Thyroid gland (tissue), 4 donors: ENCODE results near the gene SCUBE3. TPM values are rescaled to one million over a fixed set of nuclear protein-coding genes. Genes with fewer than 3 reads are reported as not detected.

ENCODE experiments used
- DNase-seq, 2 donors: peaks; one replicate each; pipeline ENCODE4 v3.0.0-alpha.2; 2019
- H3K27ac ChIP-seq, 3 donors: fragments of 200-600 bp; sonication (generic); 1 replicate in 2 of 3; 2 replicates in 1 of 3; pipeline ENCODE4 v1.5.1; 2016 to 2019; ENCODE audit warnings: mild to moderate bottlenecking in 1 of 3, moderate library complexity in 1 of 3
- H3K27me3 ChIP-seq: fragments of 200-600 bp; sonication (generic); one replicate; pipeline ENCODE4 v1.5.1; 2019
- H3K36me3 ChIP-seq, 2 donors: fragments of 200-600 bp; sonication (generic); one replicate each; pipeline ENCODE4 v1.5.1; 2016 to 2019
- H3K4me1 ChIP-seq, 2 donors: fragments of 200-600 bp; sonication (generic); one replicate each; pipeline ENCODE4 v1.5.1; 2017 to 2019
- H3K4me3 ChIP-seq, 3 donors: fragments of 200-600 bp; sonication (generic); replicated peaks in 1 of 3; 1 replicate in 2 of 3; 2 replicates in 1 of 3; pipeline ENCODE4 v1.5.1; 2016; ENCODE audit warnings: mild to moderate bottlenecking in 1 of 3
- H3K9me3 ChIP-seq: fragments of 200-600 bp; sonication (generic); one replicate; pipeline ENCODE4 v1.5.1; 2017
- POLR2A ChIP-seq, 2 donors: fragments of 450-650 bp; IDR thresholded peaks; one replicate each; pipeline ENCODE4 v1.6.1; 2017; ENCODE audit warnings: antibody characterized with exemption in 2 of 2, mild to moderate bottlenecking in 2 of 2, moderate library complexity in 1 of 2
- WGBS, 2 donors: methylation state at CpG; one replicate each; pipeline ENCODE4 v1.1.5; 2017; 5-methylcytosine and 5-hydroxymethylcytosine counted together
- intact Hi-C: fragments of 100-400 bp; cut with DNase I; formaldehyde crosslinking; loops from one replicate; pipeline ENCODE4 v1.15.1; 2023
- total RNA-seq, 4 donors: library from RNA; depleted of rRNA; stranded (reverse); fragments of >200 nt; gene quantifications; one replicate each; pipeline ENCODE4 v1.2.3, GENCODE V29; 2016
- TF ChIP-seq, protein P1 (sequence below), 6 experiments: fragments of 200-600 bp in 3 of 6; fragments of 450-650 bp in 3 of 6; sonication (generic) in 3 of 6; IDR thresholded peaks; one replicate each; pipeline ENCODE4 v1.5.1; 2016 to 2019; ENCODE audit warnings: antibody characterized with exemption in 6 of 6, mild to moderate bottlenecking in 2 of 6, inconsistent platforms in 1 of 6, moderate library complexity in 1 of 6

Gene SCUBE3
- total RNA-seq, 4 donors from 2014 or later, result 45.5 to 119 (median 66.3) TPM

DNA sequence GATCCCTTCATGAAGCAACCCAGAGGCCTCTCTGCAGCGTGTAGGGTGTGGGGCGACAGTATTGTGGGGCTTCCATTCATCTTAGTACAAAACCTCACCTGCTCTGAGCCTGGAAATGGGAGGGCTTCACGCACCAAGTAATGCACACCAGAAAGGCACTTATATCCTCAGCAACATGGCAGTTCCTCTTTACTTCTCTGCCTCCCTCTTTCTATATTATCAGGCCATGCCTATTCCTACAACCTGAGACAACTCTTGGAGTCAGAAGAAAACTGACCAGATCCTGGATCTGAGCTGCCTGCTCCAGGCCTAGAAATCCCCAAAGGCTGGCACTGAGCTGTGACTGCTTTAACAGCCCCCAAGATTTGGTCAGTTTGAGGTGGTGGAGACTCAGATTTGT, 38.2 kb downstream of the SCUBE3 start:
- H3K4me1 ChIP-seq, result peaks cover 0 to 6% of the 10 kb centered on the region in 2 donors
- WGBS, 2 donors, result 98 to 100% methylated on average over 3 of the region's 3 CpGs
- DNase-seq, result no peak
- H3K27ac ChIP-seq, result no peak overlapping the region
- H3K4me3 ChIP-seq, result no peak overlapping the region
- TF ChIP-seq, protein P1, sequence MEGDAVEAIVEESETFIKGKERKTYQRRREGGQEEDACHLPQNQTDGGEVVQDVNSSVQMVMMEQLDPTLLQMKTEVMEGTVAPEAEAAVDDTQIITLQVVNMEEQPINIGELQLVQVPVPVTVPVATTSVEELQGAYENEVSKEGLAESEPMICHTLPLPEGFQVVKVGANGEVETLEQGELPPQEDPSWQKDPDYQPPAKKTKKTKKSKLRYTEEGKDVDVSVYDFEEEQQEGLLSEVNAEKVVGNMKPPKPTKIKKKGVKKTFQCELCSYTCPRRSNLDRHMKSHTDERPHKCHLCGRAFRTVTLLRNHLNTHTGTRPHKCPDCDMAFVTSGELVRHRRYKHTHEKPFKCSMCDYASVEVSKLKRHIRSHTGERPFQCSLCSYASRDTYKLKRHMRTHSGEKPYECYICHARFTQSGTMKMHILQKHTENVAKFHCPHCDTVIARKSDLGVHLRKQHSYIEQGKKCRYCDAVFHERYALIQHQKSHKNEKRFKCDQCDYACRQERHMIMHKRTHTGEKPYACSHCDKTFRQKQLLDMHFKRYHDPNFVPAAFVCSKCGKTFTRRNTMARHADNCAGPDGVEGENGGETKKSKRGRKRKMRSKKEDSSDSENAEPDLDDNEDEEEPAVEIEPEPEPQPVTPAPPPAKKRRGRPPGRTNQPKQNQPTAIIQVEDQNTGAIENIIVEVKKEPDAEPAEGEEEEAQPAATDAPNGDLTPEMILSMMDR (IDR thresholded peaks at IDR 0.05), result no peak
- TF ChIP-seq POLR2A (IDR thresholded peaks at IDR 0.05), result no peak
- H3K27me3 ChIP-seq, result no peaks in the 10 kb centered on the region
- peaks cover 0 to 2% of the 10 kb centered on the region in 2 donors for H3K36me3 ChIP-seq
- intact Hi-C loops, result no loop called here
- no peaks in the 10 kb centered on the region for H3K9me3 ChIP-seq

DNA sequence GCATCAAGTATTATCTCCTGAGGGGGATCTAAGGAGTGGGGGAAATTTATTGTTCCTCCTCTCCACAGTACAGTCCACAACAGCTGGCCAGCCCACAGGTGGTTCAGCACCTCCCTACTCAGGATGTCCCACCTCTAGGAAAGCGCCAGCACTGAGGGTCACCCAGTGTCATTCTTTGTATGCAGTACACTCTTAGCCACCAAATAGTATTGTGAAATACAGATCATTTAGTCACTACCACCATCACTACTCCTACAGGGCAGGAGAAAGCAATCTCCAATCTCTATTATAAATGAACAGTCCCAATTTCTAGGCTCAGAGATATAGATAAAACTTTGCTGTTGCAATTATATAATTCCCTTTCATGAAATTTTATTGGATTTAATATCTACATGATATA, 39.5 kb downstream of the SCUBE3 start:
- Histone ChIP-seq H3K9me3 (no peaks in the 10 kb centered on the region), H3K27ac (no peak overlapping the region), H3K27me3 (no peaks in the 10 kb centered on the region), H3K4me3 (no peak overlapping the region), H3K36me3 (no peaks in the 10 kb centered on the region), H3K4me1 (peaks cover 7% of the 10 kb centered on the region in 2 donors)
- no peak for DNase-seq
- WGBS, 2 donors, result 75 to 89% methylated on average over 1 of the region's 1 CpG
- no peak for TF ChIP-seq POLR2A (IDR thresholded peaks at IDR 0.05)
- TF ChIP-seq, protein P1 (IDR thresholded peaks at IDR 0.05), result no peak
- intact Hi-C loops, result no loop called here

DNA sequence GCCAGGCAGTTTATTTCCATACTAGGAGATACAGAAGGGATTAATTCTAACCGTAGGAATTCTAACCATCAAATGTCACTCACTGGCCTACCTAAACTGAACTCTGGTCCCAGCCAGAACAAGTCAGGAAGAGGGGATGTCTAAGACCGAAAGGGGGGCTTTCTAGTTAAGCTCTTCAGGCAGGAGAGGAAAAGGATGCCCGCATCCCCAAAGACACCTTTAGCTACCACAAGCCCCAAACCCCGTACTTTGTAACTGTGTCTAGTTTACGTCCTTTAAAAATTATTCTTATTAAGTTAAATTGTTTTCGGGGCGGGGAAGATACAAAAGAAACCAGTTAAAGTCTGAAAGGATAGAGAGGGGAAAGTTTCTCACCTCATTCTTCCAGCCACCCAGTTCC, 44.6 kb downstream of the SCUBE3 start:
- Histone ChIP-seq H3K36me3 (no peaks in the 10 kb centered on the region), H3K27me3 (no peaks in the 10 kb centered on the region), H3K27ac (peak overlapping the region in 2 of 3 donors; percentile 95 to 98), H3K9me3 (no peaks in the 10 kb centered on the region), H3K4me1 (peaks cover 17 to 32% of the 10 kb centered on the region in 2 donors), H3K4me3 (peak overlapping the region in 1 of 3 donors; percentile 84)
- 53 to 60% methylated on average over 7 of the region's 7 CpGs for WGBS, 2 donors
- no peak for DNase-seq
- intact Hi-C loops, result no loop called here
- no peak for TF ChIP-seq POLR2A (IDR thresholded peaks at IDR 0.05)
- TF ChIP-seq, protein P1 (IDR thresholded peaks at IDR 0.05), result no peak

DNA sequence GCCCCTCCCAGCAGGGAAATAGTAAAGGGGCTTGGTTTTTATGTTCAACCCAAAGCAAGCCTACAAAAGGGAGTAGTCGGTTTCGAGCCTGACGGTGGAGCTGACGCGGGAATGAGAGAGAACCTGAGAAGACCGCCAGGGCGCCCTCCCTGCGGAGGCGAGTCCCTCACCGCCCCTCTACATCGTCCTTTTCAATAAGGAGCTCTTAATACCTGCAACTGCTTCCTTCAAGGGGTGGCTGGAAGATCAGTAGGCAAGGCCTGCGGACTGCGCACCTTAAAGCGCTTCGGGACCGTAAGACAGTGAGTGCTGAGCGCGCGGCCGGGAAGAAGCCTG, 45.1 kb downstream of the SCUBE3 start:
- DNase-seq, result no peak
- TF ChIP-seq, protein P1 (IDR thresholded peaks at IDR 0.05), result no peak
- TF ChIP-seq POLR2A (IDR thresholded peaks at IDR 0.05), result no peak
- Histone ChIP-seq H3K4me1 (peaks cover 22 to 37% of the 10 kb centered on the region in 2 donors), H3K9me3 (no peaks in the 10 kb centered on the region), H3K27me3 (no peaks in the 10 kb centered on the region), H3K27ac (peak overlapping the region; percentile 95 to 99 (median 98)), H3K36me3 (no peaks in the 10 kb centered on the region), H3K4me3 (peak overlapping the region; percentile 17 to 84 (median 70))
- intact Hi-C loops, result no loop called here
- WGBS, 2 donors, result 0 to 1% methylated on average over 11 to 20 of the region's 20 CpGs

DNA sequence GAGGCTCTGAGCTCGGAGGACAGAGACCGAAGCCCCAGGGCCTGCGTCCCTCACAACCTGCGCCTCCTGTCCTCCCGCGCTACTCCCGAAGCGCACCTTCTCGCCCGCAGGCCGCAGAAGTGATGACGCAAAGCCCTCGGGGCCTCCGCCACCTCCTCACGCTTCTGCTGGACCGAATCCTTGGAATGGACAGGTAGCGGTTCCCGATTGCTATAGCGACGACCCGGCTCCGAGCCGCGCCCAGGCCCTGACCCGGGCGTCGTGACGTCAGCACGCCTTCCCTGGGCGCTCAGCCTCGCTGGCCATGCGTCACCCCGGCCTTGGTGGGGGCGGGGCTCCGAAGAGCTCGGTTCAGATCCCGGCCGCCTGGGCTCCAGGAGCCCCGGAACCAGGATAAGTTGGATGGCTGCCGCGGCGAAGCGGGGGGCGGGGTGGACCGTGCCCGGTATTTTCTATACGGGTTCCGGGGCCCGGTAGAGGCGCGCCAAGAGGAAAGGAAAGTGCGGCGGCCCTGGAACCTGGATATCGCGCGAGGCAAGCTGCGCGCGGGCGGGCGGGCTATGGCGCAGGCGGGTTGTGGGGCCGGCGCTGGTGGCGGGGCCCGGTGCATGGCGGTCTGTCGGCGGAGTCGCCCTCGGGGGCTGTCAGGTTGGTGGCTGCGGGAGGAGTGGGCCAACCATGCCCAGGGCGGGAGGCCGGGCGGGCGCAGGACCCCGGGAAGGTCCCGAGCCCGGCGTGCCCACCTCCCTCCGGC, 45.6 kb downstream of the SCUBE3 start, which contains the start of gene ZNF76:
Gene ZNF76, plus strand, starts transcription at position 542 of the 754 bp plus-strand sequence. CDS start 21,417 bp downstream, outside the sequence.
- no peaks in the 10 kb centered on the region for H3K9me3 ChIP-seq
- DNase-seq, result peak; percentile 99
- H3K27ac ChIP-seq, result peak within 1 kb of the TSS; percentile 95 to 99 (median 98)
- 0% methylated on average over 8 to 33 of the region's 82 CpGs for WGBS, 2 donors
- TF ChIP-seq, protein P1 (IDR thresholded peaks at IDR 0.05), result peak in 2 of 6 experiments; percentile 37 to 76
- peak; percentile 62 to 77 for TF ChIP-seq POLR2A (IDR thresholded peaks at IDR 0.05)
- H3K27me3 ChIP-seq, result no peaks in the 10 kb centered on the region
- H3K4me3 ChIP-seq, result peak within 1 kb of the TSS; percentile 54 to 84 (median 70)
- intact Hi-C loops, result no loop called here
- H3K4me1 ChIP-seq, result peaks cover 26 to 43% of the 10 kb centered on the region in 2 donors
- H3K36me3 ChIP-seq, result no peaks in the 10 kb centered on the region
